BLaER1 (cell line): ENCODE data around the gene MYG1.
A peak's percentile ranks its signal among the peaks of the same experiment; 100 is the strongest.

Experiments
- H3K27ac ChIP-seq: shearing (Covaris generic); formaldehyde crosslinking; 2 replicates; pipeline ENCODE4 v1.8.1; 2022
- H3K27me3 ChIP-seq: shearing (Covaris generic); formaldehyde crosslinking; 2 replicates; pipeline ENCODE4 v1.8.1; 2022
- H3K36me3 ChIP-seq: shearing (Covaris generic); formaldehyde crosslinking; 2 replicates; pipeline ENCODE4 v1.8.1; 2022
- H3K4me1 ChIP-seq: shearing (Covaris generic); formaldehyde crosslinking; 2 replicates; pipeline ENCODE4 v1.8.1; 2022
- H3K4me2 ChIP-seq: shearing (Covaris generic); formaldehyde crosslinking; 2 replicates; pipeline ENCODE4 v1.8.1; 2022
- H3K4me3 ChIP-seq: shearing (Covaris generic); formaldehyde crosslinking; 2 replicates; pipeline ENCODE4 v1.8.1; 2022
- H3K9ac ChIP-seq: shearing (Covaris generic); formaldehyde crosslinking; 2 replicates; pipeline ENCODE4 v1.8.1; 2022
- H3K9me3 ChIP-seq: shearing (Covaris generic); formaldehyde crosslinking; 2 replicates; pipeline ENCODE4 v1.8.1; 2022
- H4K20me1 ChIP-seq: shearing (Covaris generic); formaldehyde crosslinking; 2 replicates; pipeline ENCODE4 v1.8.1; 2022
- Cebpa-rat ChIP-seq: shearing (Covaris generic); IDR thresholded peaks from 2 replicates; pipeline ENCODE4 v1.8.1; 2022

The MYG1 gene

GRCh38 chr12:53336181-53336681, 36.7 kb downstream of the MYG1 start, which contains the start of gene SP7:
Gene SP7, minus strand, starts transcription at chr12:53336354. Its CDS starts 708 bp downstream, at chr12:53335646.
- Histone ChIP-seq H3K9ac (no peak within 1 kb of the TSS; the same call in 1 of the 2 replicates), H3K9me3 (no peaks in the 10 kb centered on the region), H3K4me3 (no peak within 1 kb of the TSS), H3K27me3 (peaks cover 53% of the 10 kb centered on the region), H3K27ac (no peak within 1 kb of the TSS), H4K20me1 (no peaks in the 10 kb centered on the region), H3K4me2 (peak within 1 kb of the TSS; percentile 81), H3K36me3 (no peaks in the 10 kb centered on the region), H3K4me1 (peaks cover 59% of the 10 kb centered on the region)
- TF ChIP-seq Cebpa-rat = no peak

- H3K9ac ChIP-seq = no peak overlapping the region
- H3K9me3 ChIP-seq = no peaks in the 10 kb centered on the region
- peaks cover 47% of the 10 kb centered on the region for H3K4me1 ChIP-seq
- H4K20me1 ChIP-seq = no peaks in the 10 kb centered on the region
- no peak for TF ChIP-seq Cebpa-rat
- peaks cover 40% of the 10 kb centered on the region for H3K27me3 ChIP-seq
- no peaks in the 10 kb centered on the region for H3K36me3 ChIP-seq
- H3K27ac ChIP-seq = no peak overlapping the region
- peak overlapping the region; percentile 30 for H3K4me2 ChIP-seq
- no peak overlapping the region for H3K4me3 ChIP-seq
Measured at GRCh38 chr12:53338017-53338416, 38.5 kb downstream of the MYG1 start.

- no peak overlapping the region for H3K4me3 ChIP-seq
Measured at GRCh38 chr12:53338916-53339315, 39.4 kb downstream of the MYG1 start.

GRCh38 chr12:53340398-53340797, 40.9 kb downstream of the MYG1 start:
- Histone ChIP-seq H3K4me1 (peaks cover 46% of the 10 kb centered on the region), H3K4me2 (no peak overlapping the region), H3K9me3 (no peaks in the 10 kb centered on the region), H3K36me3 (no peaks in the 10 kb centered on the region), H3K4me3 (no peak overlapping the region), H3K27ac (no peak overlapping the region), H3K27me3 (peaks cover 33% of the 10 kb centered on the region), H3K9ac (no peak overlapping the region), H4K20me1 (no peaks in the 10 kb centered on the region)
- no peak for TF ChIP-seq Cebpa-rat

More at GRCh38 chr12:53338916-53339315, 39.4 kb downstream of the MYG1 start:
- no peak overlapping the region for H3K9ac ChIP-seq
- no peak for TF ChIP-seq Cebpa-rat
- H3K4me1 ChIP-seq = peaks cover 45% of the 10 kb centered on the region
- H3K27ac ChIP-seq = no peak overlapping the region
- peaks cover 39% of the 10 kb centered on the region for H3K27me3 ChIP-seq
- H3K36me3 ChIP-seq = no peaks in the 10 kb centered on the region
- H3K4me2 ChIP-seq = no peak overlapping the region
- no peaks in the 10 kb centered on the region for H4K20me1 ChIP-seq
- H3K9me3 ChIP-seq = no peaks in the 10 kb centered on the region

GRCh38 chr12:53343449-53343848, 44.0 kb downstream of the MYG1 start:
- Histone ChIP-seq H3K9ac (no peak overlapping the region), H3K27me3 (peaks cover 3% of the 10 kb centered on the region), H4K20me1 (no peaks in the 10 kb centered on the region), H3K4me2 (peak overlapping the region; percentile 97; the same call in 1 of the 2 replicates), H3K4me1 (peaks cover 34% of the 10 kb centered on the region), H3K9me3 (no peaks in the 10 kb centered on the region), H3K27ac (no peak overlapping the region), H3K4me3 (no peak overlapping the region), H3K36me3 (no peaks in the 10 kb centered on the region)
- no peak for TF ChIP-seq Cebpa-rat

- Histone ChIP-seq H3K9ac (0 out of 2 replicates have a peak overlapping the region, but pooled peaks have one; percentile 38), H3K4me1 (peaks cover 34% of the 10 kb centered on the region), H3K27ac (peak overlapping the region; percentile 62), H3K4me3 (peak overlapping the region; percentile 77), H3K36me3 (no peaks in the 10 kb centered on the region), H3K27me3 (no peaks in the 10 kb centered on the region), H4K20me1 (no peaks in the 10 kb centered on the region), H3K4me2 (peak overlapping the region; percentile 97), H3K9me3 (no peaks in the 10 kb centered on the region)
- no peak for TF ChIP-seq Cebpa-rat
Measured at GRCh38 chr12:53343969-53344368, 44.5 kb downstream of the MYG1 start.

GRCh38 chr12:53344487-53344823, 45.0 kb downstream of the MYG1 start:
- Histone ChIP-seq H3K4me1 (peaks cover 34% of the 10 kb centered on the region), H3K9ac (peak overlapping the region; percentile 38; the same call in 1 of the 2 replicates), H3K27ac (peak overlapping the region; percentile 62), H3K9me3 (no peaks in the 10 kb centered on the region), H3K27me3 (no peaks in the 10 kb centered on the region), H3K4me2 (peak overlapping the region; percentile 97), H4K20me1 (no peaks in the 10 kb centered on the region), H3K36me3 (no peaks in the 10 kb centered on the region), H3K4me3 (peak overlapping the region; percentile 77)
- TF ChIP-seq Cebpa-rat = no peak

- Histone ChIP-seq H3K27me3 (no peaks in the 10 kb centered on the region), H3K4me2 (peak overlapping the region; percentile 97), H3K27ac (peak overlapping the region; percentile 78), H3K36me3 (no peaks in the 10 kb centered on the region), H3K9me3 (no peaks in the 10 kb centered on the region), H3K9ac (peak overlapping the region; percentile 76), H4K20me1 (no peaks in the 10 kb centered on the region), H3K4me3 (peak overlapping the region; percentile 77), H3K4me1 (peaks cover 34% of the 10 kb centered on the region)
- TF ChIP-seq Cebpa-rat = no peak
Measured at GRCh38 chr12:53344824-53345485, 45.5 kb downstream of the MYG1 start.

- H3K4me2 ChIP-seq = peak overlapping the region; percentile 97
- peaks cover 34% of the 10 kb centered on the region for H3K4me1 ChIP-seq
- peak overlapping the region; percentile 77 for H3K4me3 ChIP-seq
- no peaks in the 10 kb centered on the region for H3K9me3 ChIP-seq
- H3K9ac ChIP-seq = peak overlapping the region; percentile 76; the same call in 1 of the 2 replicates
- no peaks in the 10 kb centered on the region for H3K27me3 ChIP-seq
- no peaks in the 10 kb centered on the region for H4K20me1 ChIP-seq
- no peak for TF ChIP-seq Cebpa-rat
- no peaks in the 10 kb centered on the region for H3K36me3 ChIP-seq
- peak overlapping the region; percentile 78 for H3K27ac ChIP-seq
Measured at GRCh38 chr12:53345486-53346188, 46.1 kb downstream of the MYG1 start.

GRCh38 chr12:53346491-53346890, 47.0 kb downstream of the MYG1 start:
- Histone ChIP-seq H3K36me3 (no peaks in the 10 kb centered on the region), H3K27me3 (no peaks in the 10 kb centered on the region), H3K4me3 (no peak overlapping the region), H3K27ac (peak overlapping the region; percentile 78), H4K20me1 (no peaks in the 10 kb centered on the region), H3K9me3 (no peaks in the 10 kb centered on the region), H3K9ac (0 out of 2 replicates have a peak overlapping the region, but pooled peaks have one; percentile 76), H3K4me1 (peaks cover 34% of the 10 kb centered on the region), H3K4me2 (peak overlapping the region; percentile 97)
- TF ChIP-seq Cebpa-rat = no peak
